GM10266 (cell line): Measurements from ENCODE around the gene GLI3.

Experiments used
- DNase-seq: peaks from one replicate; pipeline ENCODE4 v3.0.0; 2012; ENCODE audit errors: extremely low spot score
- TF ChIP-seq, protein P1 (sequence below): IDR thresholded peaks from 2 replicates; pipeline ENCODE4 v1.5.1; 2012; ENCODE audit warnings: mild to moderate bottlenecking, low read depth; ENCODE audit not compliant: control insufficient read depth, insufficient read depth; ENCODE audit errors: missing control alignments

Gene GLI3

GRCh38 chr7:42208572-42208971 lies 28.4 kb downstream of the GLI3 start:
- DNase-seq = no peak
- TF ChIP-seq, protein P1, sequence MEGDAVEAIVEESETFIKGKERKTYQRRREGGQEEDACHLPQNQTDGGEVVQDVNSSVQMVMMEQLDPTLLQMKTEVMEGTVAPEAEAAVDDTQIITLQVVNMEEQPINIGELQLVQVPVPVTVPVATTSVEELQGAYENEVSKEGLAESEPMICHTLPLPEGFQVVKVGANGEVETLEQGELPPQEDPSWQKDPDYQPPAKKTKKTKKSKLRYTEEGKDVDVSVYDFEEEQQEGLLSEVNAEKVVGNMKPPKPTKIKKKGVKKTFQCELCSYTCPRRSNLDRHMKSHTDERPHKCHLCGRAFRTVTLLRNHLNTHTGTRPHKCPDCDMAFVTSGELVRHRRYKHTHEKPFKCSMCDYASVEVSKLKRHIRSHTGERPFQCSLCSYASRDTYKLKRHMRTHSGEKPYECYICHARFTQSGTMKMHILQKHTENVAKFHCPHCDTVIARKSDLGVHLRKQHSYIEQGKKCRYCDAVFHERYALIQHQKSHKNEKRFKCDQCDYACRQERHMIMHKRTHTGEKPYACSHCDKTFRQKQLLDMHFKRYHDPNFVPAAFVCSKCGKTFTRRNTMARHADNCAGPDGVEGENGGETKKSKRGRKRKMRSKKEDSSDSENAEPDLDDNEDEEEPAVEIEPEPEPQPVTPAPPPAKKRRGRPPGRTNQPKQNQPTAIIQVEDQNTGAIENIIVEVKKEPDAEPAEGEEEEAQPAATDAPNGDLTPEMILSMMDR = no peak

DNA sequence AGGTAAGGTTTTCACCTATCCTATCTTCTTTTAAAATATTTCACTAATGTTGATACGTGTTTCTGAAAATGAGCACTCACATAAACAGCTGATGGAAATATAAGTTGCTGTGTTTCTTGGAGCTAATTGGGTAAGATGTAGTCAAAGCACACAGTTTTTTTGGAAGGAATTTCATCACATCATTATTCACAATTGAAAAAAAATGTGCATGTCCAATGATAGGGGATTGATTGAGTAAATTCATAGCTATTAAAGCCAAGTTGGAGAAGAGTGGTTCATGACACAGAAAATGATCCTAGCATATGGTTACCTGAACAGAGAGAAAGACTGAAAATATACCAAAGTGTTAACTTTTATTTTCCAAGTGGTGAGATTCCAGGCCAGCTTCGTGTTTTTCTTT lies 29.6 kb downstream of the GLI3 start:
- TF ChIP-seq, protein P1 = no peak
- DNase-seq = no peak

DNA sequence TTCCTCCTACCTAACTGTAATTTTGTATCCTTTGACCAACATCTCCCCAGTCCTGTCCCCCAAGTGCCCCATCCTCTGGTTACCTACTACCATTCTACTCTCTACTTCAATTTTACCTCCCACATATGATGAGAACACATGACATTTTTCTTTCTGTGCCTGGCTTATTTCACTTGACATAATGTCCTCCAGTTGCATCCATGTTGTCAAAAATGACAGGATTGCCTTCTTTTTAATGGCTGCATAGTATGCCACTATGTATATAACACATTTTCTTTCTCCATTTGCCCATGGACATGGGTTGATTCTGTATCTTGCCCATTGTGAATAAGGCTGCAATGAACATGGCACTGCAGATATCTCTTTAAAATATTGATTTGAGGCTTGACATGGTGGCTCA lies 33.7 kb downstream of the GLI3 start:
- TF ChIP-seq, protein P1 = no peak
- DNase-seq = no peak

GRCh38 chr7:42202601-42203000 lies 34.4 kb downstream of the GLI3 start:
- no peak for DNase-seq
- TF ChIP-seq, protein P1 = no peak

DNA sequence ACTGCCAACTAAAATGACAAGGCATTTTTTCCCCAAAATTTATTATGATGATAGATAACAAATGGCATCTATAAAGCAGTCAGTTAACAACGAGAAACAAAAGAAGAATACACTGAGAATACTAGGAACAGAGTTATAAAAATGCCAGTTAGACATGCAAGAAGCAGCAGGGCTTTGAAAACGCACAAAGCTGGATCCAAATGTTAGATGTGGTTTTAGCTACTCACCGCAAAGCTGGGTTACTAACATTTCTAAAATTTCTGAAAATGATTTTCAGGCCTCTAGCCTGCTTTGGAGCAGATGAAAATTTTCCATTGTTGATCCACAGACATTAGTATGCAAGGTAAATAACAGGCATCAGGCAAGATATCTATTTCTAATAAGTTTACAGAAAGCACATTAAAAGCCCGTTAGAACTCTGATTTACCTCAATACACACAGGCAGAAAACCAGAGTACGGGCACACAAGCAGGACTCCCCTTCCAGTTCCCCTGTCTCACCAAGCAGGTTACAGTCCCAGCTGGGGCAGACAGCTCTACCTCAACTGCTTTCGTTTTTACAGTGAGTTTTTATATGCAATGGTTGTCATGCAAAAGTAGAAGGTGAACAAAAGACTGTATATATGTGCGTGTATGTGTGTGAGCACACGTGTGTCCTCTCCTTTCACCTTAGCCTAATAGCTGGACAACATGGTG lies 37.9 kb downstream of the GLI3 start:
- DNase-seq = no peak
- TF ChIP-seq, protein P1 = no peak

GRCh38 chr7:42198296-42198695 lies 38.7 kb downstream of the GLI3 start:
- no peak for DNase-seq

DNA sequence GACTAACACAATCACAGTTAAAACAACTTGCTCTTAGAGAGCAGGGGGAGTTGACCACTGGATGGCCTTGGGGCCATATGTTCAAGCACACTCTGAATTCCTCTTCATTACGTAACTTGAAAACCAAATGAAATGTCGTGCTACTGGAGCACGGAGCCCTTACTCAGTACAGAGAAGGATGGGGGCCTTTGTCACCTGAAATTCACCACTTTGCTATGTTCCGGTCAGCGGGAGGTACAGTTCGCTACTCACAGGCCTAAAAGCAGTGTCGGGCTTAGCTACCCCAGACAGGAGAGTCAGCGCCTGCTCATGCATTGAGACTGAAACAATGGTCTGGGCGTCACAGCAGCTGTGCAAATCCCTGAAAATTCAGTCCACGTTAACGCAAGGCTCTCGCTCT lies 39.6 kb downstream of the GLI3 start:
- DNase-seq = no peak
- TF ChIP-seq, protein P1 = no peak

More at GRCh38 chr7:42198296-42198695, 38.7 kb downstream of the GLI3 start:
- TF ChIP-seq, protein P1 = no peak
